ENCODE data around the gene NUDT17.
"Not testable (repeated sequence)": the region's sequence is repeated elsewhere in the genome, so short reads cannot be mapped to it uniquely, and the experiment has no call there.

Gene NUDT17, protein sequence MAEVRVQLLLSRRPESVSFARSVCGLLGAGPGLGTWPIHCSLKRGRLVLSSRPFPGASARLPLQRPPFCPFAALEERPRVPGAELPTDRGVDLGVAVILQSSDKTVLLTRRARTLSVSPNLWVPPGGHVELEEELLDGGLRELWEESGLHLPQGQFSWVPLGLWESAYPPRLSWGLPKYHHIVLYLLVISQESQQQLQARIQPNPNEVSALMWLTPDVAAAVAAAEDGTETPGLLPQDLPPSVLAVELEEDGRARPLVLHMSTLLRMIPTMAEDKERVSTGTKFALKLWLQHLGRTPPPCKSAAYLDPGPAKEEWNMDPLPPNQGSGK

DNA sequence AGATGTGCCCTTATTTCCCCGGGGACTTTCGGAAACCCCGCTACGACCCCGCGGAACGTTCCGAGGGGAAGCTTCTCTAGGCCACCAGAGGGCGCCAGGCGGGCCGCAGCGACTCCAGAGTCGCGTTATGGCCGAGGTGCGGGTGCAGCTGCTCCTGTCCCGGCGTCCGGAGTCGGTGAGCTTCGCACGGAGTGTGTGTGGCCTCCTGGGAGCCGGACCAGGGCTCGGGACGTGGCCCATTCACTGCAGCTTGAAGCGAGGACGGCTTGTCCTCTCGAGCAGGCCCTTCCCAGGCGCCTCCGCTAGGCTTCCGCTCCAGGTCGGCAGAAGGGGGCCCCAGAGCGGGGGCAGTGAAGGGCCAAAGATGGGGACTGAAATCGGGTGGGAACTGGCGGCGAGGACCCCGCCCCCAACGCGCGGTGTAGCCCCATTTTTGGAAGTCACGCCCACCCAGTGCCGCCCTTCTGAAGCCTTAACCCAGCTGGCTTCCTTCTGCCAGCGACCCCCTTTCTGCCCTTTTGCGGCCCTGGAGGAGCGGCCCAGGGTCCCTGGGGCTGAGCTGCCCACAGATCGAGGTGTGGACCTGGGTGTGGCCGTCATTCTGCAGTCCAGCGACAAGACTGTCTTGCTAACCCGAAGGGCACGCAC is at the start of gene NUDT17:
Gene NUDT17 (plus strand): TSS at position 117 of the 648 bp plus-strand sequence. CDS start 11 bp downstream, at position 128.
- peak; percentile 21 to 48 for DNase-seq

DNA sequence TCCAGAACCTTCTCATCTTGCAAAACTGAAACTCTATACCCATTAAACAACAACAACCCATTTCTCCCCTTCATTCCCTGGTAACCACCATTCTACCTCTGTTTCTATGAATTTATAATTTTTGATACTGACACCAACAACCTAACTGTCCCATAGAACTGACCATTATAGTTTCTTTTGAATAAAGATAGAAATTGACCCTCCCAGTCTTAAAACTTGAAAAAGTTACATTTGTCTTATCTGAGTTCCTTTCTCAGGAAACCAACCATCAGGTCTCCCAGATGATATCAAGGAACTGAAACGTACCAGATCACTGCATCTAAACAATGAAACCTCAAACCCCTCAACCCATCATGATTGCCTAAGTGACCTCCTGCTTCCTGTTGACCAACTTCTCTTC is 48.7 kb upstream of the NUDT17 start:
- no peak for DNase-seq

DNA sequence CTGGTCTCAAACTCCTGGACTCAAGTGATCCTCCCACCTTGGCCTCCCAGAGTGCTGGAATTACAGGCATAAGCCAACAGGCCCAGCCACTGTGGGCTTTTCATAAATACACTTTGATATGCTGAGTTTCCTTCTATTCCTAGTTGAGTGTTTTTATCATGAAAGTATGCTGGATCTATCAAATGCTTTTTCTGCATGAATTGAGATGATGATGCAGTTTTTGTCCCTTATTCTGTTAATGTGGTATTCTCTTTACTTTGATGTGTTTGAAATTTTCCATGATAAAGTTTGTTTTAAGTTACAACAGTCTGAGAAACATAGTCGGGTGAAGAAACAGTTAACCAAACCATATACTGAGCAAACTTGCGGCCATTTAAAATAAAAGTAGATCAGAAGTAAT is 45.6 kb upstream of the NUDT17 start:
- DNase-seq = no peak

DNA sequence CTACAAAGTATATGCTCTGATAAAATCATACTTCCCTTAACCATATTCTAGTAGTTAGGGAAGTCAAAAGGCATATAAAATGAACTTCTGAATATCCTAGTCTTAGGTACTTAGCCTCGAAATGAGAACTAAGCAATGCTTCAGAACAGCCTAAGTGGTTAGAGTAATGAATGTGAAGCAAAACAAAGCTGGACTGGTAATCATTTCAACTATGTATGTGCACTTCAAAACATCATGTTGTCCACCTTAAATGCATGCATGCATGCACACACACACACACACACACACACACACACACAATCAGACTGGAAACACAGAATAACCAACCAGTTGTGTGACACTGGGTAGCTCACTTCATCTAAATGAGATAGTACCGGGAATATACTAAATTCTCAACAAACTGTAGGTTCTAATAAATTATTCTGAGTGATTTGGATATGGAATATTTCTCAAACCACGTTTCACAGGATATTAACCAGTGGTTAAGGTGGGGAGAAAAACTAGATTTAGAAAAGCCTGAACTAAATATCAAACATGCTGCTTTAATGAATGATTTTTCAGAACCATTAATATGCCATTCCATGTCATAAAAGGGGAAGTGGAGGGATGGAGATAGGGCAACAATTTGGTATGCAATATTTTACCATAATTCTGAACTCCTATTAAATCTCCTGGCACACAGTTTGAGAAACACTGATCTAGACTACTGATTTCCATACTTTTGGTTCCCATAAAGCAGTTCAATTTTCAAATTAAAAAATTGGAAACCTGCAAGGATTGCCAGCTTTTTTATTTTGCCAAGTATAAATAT is 41.0 kb upstream of the NUDT17 start:
- no peak for DNase-seq

DNA sequence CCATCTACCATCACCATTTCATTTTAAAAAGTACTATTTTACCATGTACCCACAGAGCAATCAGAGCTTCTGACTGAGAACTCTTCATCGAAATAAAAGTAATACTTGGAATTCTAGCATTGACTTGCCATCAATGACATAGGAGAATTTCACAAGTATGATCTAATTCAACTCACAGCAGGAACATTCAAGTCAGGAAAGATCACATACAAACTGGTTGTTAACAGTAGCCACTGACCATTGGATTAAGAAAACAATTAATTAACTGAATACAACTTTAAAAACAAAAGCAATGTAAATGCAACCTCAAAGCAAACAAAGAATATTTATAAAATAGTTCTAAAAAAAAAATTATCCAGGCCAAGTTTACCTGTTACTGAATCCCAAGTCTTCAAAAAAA is 40.4 kb upstream of the NUDT17 start:
- no peak for DNase-seq

DNA sequence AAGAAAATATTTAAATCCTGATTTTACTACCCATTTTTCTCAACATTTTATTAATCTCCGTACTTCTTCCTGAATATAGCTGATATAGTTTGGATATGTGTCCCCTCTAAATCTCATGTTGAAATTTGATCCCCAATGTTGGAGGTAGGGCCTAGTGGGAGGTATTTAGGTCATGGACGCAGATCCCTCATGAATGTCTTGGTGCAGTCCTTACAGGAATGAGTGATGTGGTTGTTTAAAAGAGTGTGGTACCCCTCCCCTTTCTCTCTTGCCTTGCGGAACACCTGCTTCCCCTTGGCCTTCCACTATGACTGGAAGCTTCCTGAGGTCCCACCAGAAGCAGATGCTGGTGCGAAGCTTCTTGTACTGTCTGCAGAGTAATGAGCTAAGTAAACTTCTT is 39.0 kb upstream of the NUDT17 start:
- no peak for DNase-seq

DNA sequence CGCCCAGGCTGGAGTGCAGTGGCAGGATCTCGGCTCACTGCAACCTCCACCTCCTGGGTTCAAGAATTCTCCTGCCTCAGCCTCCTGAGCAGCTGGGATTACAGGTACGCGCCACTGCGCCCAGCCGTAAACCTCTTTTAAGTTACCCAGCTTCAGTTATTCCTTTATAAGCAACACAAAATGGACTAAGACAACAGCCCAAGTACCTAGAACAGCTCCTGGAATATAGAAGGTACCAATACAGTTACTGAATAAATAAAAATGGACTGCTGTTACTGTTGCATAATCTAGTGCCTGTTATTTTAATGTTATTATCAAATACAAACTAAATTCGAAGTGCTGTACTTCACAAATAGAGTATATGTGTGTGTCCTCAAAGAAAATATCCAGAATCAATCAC is 38.6 kb upstream of the NUDT17 start:
- no peak for DNase-seq

DNA sequence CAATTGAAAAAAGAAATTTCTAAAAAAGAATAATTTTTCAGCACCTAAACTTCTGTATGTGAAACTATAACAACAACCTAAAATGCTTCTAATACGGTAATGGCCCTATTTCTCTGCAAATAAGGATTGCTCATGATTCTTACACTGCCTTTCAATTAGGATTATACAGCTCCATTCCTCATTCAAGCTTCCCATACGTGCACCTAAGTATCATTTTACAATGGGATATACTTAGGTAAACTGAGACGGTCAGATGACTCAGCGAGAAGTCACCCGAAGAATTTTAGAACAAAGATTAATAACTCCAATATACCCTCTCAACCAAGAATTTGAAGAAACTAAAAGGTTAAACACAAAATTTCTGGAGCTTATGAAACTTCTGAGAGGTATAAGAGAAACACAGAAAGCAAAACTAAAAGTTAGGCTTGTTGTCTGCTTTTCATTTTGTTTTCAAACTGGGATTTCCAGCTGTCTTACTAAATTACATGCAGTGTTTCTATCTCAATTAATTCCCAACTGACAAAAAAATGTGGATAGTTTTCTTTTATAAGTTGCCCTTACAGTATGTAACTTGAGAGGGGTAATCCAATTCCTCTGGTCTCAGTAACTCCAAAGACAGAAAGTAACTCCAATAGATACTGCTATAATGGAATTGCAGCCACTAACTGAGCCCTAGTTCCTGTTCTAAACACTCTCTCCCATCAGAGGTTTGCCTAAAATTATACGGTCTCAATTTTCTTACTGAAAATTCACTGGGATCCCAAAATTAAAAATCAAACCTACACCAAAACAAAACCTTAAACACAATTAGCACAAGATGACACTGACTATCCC is 32.2 kb upstream of the NUDT17 start:
- DNase-seq = not testable (repeated sequence)

DNA sequence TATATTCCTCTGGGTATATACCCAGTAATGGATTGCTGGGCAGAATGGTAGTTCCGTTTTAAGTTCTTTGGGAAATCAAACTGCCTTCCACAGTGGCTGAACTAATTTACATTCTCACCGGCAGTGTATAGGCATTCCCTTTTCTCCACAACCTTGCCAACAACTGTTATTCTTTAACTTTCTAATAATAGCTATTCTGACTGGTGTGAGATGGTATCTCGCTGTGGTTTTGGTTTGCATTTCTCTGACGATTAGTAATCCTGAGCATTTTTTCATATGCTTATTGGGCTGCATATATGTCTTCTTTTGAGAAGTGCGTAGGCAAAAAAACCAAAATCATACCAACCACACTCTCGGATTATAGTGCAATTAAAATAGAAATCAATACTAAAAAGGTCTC is 27.3 kb upstream of the NUDT17 start:
- DNase-seq = not testable (repeated sequence)

DNA sequence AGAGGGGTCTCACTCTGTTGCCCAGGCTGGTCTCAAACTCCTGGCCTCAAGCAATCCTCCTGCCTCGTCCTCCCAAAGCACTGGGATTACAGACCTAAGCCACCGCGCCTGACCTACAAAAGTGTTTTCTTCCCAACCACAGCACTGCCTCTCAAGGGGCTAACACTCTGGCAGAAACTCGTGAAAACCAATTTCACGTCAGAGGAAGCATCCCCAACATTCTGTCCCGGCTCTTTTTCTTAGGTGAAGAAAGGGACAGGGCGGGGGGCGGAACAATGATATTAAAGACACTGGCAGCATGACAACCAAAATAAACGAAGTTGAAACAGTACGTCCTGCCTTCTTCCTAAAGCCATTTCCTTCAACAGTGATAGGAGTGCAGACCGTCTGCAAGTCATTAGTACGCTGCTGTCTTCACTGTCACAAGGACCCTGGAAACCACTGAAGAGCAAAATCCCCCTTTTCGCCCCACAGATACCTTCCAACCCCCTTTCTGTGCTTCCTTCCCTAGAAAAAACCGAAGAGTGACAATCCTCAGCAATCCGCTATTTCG is 22.6 kb upstream of the NUDT17 start:
- DNase-seq = not testable (repeated sequence)

DNA sequence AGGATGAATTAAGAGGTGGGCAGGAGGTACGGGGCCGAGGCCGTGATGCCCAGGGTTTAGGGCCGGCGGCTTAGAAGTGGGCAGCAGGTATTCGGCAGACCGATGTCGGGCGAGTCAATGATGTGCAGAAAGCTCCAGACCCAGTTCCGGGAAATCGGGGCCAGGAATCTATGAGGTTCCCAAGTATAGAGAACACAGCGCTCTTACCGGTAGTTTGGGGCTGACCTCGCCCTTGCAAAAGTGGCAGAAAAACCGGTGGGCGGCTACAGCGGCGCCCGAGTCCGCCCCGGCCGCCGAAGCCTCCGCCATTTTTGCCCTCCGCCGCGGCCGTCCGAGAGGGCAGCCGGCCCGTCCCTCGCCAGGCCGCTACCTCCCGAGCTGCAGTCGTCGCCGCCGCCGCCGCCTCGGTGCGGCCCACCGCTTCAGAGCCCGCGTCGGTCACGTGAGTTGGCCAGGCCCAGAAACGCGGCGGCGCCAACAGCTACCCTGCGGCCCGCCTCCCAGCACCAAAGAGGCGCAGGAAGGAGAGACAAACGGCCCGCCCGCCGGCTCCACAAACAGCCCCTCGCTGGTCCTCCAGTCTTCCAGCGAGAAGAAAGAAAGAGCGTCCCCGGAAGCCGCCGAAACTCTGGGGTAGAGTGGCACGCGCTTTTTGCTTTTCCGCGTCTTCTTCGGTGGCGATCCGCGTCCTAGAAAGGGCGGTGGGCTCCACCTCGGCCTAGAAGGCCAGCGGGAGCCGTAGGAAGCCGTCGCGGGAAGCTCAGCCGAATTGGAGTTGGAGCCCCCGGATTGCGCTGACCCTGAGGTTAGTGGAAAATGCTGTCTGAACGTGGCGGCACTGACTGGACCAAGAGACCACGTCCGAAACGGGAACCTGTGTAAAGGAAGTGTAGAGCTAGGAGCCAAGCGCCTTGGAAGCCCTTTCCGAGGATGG is 21.6 kb upstream of the NUDT17 start, which contains the start of the genes POLR3C and RNF115:
Gene POLR3C (plus strand): TSS at position 636 of the 934 bp plus-strand sequence. CDS start 1,577 bp downstream, outside the sequence.
Gene RNF115 (minus strand): TSS at position 531 of the 934 bp plus-strand sequence. CDS start 222 bp downstream, at position 309.
- peak; percentile 41 to 78 for DNase-seq

DNA sequence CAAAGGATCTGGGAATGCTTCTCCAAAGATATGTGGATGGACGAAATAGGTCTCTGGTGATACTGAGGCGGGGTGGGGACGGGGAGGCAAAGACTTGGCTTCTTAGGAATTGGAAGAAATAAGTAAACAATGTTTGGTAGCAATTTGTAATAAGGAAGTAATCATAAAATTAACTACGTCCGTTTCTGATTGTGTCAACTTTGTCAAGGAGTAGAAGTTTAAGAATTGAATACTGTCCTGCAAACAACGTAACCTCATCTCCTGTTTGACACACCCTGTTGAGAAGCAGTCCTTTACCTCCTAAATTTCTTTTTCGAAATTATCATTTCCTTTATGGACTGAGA is 21.0 kb upstream of the NUDT17 start:
- DNase-seq = no peak

DNA sequence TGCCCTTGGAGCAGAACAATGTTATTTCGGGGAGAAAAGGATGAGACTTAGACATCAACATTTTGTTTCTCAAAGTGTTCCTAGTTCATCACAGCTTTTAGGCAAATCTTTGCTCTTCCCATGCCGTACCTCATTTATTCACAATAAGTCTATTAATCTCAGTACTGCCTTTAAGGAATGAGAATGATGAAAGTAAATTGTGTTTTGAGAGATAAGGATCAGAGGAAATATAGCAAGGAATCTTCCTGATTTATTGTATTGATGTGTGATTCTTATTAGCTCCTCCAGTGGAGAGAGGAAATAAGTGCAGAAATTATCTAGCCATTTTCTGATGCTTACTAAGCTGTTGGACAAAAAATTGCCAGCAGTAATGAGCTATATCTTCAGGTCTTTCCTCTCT is 19.4 kb upstream of the NUDT17 start:
- DNase-seq = no peak

DNA sequence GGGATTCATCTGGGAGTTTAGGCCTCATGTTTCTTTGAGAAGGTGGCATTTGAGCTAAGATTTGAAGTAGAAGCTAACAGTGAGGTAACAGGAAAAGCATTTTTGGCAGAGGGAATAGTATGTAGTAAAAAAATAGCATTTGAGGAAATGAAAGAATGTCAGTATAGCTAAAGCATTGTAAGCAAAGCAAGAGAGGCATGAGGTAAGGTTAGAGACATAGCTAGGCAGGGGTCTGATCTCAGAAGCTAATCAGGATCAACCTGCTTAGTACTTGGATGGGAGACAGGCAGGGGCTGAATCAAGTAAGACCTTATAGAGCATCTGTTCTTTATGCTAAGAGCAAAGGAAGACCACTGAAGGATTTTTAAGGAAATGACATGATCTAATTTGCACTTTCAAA is 17.5 kb upstream of the NUDT17 start:
- DNase-seq = no peak

DNA sequence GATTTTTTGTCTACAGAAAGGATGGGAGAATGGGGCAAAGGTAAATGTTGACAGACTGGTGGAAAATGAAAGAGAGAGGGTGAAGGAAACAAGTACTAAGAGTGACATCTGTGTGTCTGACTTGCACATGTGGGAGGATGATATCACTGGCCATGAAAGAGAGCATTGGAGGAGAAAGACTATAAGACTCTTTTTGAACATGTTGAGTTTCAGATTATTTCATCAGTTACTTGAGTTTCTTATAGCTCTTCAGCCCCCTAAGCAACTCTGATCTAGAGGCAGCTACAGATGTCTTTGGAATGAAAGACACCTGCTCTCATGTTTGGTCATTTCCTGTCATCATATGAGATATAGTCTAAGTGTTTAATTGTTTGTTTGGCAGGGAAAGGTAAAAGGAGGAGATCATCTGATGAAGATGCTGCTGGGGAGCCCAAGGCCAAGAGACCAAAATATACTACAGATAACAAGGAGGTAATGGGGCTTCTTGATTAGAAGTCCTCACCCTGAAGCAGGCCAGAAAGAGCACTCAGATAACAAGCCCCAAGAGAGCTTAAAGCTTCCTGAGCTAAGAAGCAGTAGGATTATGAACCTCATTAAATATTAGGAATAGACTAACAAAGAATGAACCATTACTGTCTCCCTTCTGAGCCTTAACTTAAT is 16.9 kb upstream of the NUDT17 start:
- no peak for DNase-seq

DNA sequence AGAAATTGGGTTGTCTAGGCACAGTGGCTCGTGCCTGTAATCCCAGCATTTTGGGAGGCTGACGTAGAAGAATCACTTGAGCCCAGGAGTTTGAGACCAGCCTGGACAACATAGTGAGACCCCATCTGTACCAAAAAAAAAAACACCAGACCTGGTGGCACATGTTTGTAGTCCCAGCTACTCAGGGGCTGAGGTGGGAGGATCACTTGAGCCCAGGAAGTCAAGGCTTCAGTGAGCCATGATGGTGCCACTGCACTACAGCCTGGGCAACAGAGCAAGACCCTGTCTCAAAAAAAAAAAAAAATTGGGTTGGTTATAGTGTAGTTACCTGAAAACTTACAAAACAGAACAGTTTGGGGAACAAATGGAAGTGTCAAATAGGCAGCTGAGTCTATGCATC is 14.6 kb upstream of the NUDT17 start:
- not testable (repeated sequence) for DNase-seq

DNA sequence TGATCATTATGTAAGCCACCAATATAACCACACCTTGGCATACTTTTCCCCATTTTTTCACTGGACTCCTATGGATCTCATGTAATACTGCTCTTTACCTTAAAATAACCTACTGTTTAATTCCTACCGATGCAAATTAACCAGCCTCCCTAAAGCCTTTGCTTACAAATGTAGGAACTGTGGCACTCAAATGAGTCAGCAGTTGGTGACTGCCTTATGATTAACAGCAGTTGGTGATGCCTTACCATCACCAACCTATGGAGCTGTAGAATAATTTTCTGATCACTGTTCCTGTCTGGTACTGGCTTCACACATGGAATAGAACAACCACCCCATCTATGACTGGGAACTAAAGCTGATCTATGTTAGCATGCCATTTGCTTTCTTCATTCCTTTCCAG is 7.8 kb upstream of the NUDT17 start:
- DNase-seq = no peak

DNA sequence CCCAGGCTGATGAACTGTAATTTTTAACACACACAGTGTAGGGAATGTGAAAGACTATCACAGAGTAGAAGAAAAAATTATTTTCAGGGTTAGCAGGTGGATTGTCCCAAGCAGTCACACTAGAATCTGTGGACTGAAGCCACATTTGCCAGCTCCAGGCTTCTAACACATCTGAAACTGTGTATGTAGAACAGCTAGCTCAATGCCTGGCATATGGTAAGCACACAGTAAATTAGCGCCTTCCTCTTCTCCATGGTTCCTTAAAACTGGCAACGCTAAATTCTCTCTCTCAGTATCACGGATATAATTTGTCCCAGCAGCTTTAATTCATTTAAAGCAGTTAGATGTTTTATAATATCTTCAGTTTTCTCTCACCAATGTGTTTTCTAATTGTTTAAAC is 2.4 kb upstream of the NUDT17 start:
- DNase-seq = no peak

DNA sequence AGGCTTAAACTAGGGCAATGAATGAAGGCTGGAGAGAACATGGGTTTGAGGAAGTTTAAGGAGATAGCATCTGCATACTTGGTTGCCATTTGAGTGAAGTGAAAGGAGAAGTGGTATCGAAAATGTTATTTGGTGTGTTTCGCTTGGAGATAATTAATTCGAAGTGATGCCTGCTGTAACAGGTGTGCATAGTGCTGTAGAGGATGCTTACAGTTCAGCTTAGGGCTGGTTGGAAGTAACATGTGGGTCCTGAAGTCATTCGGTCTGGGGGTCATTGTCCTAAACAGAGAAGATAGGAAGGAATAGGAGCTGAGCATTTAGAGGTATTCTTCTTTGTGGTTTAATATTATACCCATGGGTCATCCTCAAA is 301 bp upstream of the NUDT17 start:
- no peak for DNase-seq

DNA sequence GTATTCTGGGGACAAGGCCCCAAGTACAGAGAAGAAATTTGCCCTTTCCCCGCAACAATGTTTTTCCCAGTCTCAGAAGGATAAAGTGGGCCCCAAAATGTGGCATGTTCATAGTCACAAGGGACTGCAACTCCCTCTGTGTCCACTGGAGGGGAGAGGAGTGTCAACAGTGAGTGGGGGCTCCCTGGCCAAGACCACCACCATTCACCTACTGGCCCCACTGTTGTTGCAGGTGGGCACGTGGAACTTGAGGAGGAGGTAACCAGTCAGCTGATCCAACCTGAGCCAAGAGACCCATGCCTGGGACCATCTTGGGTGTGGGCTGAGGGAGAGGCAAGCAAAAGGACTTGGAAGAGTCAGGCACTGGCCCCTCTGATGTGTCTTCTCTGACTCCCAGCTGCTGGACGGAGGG is 777 bp downstream of the NUDT17 start:
- peak in 1 of 2 experiments; percentile 4 for DNase-seq

DNA sequence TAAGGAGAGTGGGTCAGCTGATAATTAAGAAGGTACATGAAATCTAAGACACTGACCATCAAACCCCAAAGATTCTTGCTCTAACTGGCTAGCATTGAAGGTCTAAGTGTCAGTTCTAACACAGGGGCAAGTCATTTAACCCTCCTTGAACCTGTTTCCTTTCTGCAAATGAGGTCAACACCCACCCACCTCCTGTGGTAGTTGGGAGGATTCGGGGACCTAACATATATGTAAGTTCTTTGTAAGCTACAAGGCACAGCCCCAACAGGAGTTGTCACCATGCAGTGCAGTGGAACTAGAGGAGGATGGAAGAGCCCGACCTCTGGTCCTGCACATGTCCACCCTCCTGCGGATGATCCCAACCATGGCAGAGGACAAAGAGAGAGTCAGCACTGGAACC is 2.4 kb downstream of the NUDT17 start:
- DNase-seq = no peak
